ENCODE measurements around the gene EFCAB9. TPM values are rescaled to one million over a fixed set of nuclear protein-coding genes. Genes with fewer than 3 reads are reported as not detected.

The EFCAB9 gene
- total RNA-seq, 1 donor from 2014 or later = not detected

DNA sequence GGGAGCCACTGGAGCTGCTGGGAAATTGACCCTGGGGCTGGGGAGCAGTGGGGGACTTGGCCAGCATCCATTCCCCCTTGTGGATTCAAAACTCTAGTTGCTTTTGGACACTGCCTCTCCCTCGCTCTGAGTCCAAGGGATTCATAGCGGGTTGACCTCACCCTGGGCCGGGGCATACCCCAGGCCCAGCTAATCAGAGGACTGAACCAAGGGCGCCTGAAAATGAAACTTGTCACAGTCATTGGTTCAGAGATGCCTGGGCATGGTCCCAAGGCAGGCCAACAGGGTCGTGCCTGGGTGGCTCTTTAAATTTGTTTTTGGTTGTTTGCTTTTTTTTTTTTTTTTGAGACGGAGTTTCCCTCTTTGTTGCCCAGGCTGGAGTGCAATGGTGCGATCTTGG is 28.5 kb upstream of the EFCAB9 start:
- intact Hi-C loops (cut with micrococcal nuclease) = no loop called here

DNA sequence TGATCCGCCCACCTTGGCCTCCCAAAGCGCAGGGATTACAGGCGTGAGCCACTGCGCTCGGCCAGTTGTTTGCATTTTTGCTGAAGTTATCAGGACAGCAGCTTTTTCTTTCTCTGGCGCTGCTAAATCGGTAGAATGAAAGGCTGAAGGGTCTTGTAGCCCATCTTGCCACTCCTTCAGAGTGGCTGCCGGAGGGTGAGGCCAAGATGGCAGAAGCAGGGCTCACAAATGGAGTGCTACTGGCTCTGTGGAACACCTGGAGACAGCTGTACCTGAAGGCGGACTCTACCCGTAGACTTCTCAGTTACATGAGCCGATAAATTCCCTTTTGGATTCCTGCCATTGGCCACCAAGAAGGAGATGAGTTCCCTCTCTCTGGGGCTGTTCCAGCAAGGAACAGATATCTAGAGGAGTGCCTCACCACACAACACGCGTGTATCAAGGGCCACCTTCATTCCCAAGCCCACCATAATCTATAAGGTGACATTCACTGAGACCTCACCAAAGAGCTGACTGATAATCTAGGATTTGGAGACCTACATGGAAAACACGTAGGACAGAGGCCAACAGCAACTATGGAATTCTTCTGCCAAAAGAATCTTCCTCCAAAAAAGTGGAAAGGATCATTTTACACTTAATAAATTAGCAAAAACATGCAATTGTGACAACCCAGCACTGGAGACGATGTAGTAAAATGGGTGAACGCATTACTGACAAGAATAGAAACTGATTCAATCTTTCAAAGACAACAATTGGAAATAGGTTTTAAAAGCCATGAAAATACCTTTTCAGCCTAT is 27.7 kb upstream of the EFCAB9 start:
- intact Hi-C loops (cut with micrococcal nuclease) = no loop called here

DNA sequence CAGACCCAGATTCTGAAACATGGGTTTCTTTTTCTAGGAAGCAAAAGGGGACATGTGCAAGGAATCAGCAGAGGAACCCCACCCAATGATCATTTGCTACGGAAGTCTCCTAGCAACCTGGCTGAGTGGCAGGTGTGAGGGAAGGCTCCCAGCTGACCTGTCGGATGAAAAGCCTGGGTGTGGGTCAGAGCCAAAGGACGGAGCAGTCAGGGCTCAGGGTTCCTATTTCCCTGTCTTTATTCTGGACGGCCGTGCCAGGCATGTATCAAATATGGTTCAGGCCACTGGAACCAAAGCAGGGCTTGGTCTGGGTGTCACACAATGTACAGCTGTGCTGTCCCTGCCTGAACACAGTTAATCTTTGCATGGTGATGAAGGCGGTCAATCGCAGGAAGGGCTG is 26.1 kb upstream of the EFCAB9 start:
- intact Hi-C loops (cut with micrococcal nuclease) = no loop called here

DNA sequence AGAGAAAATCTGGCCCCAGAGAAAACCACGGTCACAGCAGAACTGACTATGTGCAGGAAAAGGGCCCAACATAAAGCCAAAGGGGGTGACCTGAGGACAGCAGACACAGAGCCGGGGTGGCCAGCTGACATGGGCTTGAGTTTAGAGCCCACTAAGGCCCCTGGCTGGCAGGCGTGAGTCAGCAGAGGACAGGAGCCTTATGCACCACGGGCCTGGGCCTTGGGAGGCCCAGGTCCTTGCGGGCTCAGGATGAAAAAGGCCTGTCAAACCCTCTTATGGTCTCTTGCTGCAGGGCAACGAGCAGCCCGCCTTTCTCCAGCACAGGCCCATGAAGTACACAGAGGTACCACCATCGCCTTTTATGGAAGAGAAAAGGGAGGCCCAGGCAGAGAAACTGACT is 25.7 kb upstream of the EFCAB9 start:
- intact Hi-C loops (cut with micrococcal nuclease) = no loop called here

DNA sequence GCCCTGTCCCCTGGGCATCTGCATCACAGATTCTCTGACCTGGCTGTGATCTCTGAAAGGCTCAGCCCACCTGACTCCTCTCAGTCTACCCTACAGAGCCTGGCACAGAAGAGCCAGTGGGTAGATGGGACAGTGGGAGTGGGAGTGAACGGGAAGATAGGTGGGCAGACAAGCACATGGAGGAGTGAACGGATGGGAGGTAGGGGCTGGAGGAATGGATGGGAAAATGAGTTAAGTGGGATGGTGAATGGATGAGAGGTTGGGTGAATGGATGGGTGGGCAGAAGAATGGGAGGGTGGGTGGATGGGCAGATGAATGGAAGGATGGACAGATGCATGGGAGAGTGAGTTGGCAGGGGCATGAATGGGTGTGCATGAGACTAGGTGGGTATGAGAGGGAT is 24.8 kb upstream of the EFCAB9 start:
- intact Hi-C loops (cut with micrococcal nuclease) = no loop called here

DNA sequence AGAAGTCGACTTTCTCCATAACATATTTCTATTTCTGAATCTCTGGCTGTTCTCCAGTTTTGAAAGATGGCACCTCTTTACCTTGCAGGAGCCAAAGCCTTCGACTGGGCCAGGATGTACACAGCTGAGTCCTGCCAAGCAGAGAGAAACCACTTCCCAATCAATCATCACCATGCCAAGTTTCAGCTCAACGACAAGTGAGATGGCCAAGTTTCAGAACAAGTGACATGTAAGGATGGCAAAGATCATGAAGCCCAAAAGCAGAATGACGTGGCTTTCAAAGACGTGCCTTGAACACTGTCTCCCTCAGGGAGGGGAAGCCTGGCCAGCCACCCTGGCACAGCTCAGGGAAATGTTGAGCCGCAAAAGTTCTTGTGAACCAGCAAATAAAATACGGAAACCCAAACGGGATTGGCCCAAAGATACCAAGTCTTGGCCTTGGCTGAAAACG is 23.7 kb upstream of the EFCAB9 start:
- intact Hi-C loops (cut with micrococcal nuclease) = no loop called here

DNA sequence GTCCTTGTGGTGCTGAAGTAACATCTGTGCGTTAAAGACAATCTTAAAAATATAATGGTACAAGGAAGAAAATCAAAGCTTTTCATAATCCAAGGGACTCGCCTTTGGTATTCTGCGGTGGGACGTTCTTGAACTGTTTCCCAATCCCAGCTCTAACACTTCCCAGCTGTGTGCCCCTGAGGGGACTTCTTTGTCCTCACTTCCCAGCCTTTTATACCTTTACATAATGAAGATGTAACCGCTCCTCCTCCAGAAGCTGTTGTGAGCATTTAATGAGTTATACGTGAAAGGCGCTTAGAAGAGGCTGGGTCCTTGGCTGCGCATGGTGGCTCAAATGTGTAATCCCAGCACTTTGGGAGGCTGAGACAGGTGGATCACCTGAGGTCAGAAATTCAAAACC is 22.9 kb upstream of the EFCAB9 start:
- intact Hi-C loops (cut with micrococcal nuclease) = no loop called here

DNA sequence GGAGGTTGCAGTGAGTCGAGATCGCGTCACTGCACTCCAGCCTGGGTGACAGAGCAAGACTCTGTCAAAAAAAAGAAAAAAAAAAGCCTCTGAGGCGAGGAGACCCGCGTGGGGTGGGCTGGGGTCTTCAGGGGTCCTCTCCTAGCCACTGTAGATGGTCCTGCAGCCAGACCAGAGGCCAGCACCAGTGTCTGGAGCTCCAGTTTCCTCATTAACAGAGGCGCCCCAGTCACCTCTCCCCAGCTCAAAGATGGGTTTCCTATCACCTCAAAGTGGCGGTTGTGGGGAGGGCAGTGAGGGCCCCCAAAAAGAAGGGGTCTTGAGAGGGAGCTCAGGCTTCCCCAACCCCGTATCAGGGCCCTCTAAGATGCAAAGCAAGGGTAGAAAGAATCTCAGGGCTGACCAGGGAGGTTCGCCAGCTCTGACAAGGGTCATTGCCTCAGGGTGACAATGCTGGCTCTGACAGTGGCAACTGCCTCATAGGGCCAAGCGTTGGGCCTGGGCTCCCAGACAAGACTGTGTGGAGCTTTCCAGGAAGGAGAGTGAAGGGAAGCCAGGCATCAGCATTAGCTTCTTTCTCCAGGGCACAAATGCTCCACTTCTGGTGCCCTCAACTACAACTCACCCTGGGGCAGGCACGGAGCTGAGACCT is 20.9 kb upstream of the EFCAB9 start:
- intact Hi-C loops (cut with micrococcal nuclease) = no loop called here

DNA sequence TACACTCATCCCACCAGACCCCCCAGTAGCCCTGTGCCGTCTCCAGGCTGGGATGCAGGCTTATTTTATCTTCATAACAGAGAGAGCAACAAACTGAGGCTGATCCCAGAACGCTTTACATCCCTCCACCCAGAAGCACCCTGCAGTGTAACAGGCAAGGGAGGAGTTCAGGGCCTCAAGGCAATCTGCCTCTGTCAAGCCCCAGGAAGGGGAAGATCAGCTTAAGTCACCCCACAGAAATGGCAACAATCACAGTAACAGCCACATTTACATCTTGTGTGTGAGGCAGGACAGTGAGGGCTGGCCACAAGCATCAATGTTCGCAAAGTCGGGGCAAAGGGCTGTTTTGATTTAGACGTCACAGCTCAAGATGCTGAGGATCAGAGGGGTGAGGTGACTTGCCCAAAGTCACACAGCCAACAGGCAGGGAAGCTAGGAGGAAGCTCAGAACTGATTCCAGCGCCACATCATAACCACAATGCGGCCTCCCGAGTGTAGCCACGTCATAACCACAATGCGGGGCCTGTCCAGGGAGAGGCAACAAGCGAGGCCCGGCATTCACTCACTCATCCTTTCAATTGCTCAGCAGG is 20.3 kb upstream of the EFCAB9 start:
- intact Hi-C loops (cut with micrococcal nuclease) = loop anchor here (1.0 to 2.0 kb wide), 2 partner anchors 22 to 883 kb away; partner anchors contain the start of gene CREBRF

DNA sequence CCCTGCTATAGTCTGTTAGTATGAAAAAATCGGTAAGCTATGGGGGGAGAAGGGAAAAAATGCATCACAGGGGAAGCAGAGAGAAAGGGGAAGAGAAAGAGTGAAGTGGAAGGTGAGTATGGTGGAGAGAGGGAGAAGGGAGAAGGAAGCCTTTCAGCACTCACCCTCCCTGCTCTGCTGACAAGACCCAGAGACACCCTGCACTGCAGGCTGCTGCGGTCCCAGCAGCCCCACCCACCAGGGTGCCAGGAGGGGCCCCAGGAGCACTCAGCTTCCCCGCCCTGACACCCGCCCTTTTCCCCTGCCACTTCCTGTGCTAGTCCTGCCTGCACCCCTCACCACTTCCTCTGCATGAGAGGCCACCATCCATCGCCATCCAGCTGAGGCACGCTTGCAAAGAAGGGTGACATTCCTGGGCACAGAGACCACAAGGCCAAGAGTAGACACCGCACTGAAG is 18.7 kb upstream of the EFCAB9 start:
- intact Hi-C loops (cut with micrococcal nuclease) = loop anchor here (1.0 to 2.0 kb wide), 3 partner anchors 13 to 882 kb away; partner anchors contain the start of genes CREBRF and STK10

DNA sequence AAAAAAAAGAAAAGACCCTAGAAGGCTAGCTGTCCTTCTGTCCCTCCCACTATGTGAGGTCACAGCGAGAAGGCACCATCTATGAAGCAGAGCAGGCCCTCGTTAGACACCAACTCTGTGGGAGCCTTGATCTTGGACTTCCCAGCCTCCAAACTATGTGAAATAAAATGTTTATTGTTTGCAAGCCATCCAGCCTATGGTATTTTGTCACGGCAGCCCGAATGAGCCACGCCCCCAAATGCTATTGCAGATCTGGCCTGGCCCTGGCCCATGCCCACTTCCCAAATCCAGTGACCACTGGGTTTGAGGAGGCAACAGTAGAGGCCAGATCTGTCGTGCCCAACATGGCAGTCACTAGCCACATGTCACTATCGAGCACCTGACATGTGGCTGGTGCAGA is 16.8 kb upstream of the EFCAB9 start:
- intact Hi-C loops (cut with micrococcal nuclease) = no loop called here

DNA sequence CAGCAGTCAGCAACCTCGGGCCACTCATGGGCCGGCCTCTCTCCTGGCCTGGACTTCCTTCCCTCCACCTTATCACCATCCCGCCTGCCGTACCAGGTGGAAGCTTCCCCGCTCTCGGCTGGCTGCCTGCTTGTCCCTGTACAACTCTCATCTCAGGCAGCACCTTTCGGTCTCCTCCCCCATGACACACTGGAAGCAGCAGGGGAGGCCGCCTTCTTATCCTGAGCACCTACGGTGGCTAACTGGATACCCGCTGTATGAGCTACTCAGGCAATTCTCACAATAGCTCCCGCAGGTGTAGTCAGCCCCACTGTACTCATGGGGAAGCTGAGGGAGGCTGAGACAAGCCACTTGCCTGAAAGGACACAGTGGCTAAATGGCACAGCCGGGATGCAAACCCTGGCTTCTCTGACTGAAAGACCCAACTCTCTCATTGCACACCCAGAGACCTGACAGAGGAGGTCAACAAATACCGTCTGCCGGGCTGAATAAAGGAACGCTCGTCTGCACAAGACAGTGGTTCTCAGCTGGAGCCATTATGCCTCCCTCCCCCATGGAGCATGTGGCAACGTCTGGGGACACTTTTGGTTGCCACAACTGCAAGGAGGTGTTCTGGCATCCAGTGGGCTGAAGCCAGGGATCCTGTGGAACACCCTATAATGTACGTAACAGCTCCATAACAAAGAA is 15.5 kb upstream of the EFCAB9 start:
- intact Hi-C loops (cut with micrococcal nuclease) = no loop called here

DNA sequence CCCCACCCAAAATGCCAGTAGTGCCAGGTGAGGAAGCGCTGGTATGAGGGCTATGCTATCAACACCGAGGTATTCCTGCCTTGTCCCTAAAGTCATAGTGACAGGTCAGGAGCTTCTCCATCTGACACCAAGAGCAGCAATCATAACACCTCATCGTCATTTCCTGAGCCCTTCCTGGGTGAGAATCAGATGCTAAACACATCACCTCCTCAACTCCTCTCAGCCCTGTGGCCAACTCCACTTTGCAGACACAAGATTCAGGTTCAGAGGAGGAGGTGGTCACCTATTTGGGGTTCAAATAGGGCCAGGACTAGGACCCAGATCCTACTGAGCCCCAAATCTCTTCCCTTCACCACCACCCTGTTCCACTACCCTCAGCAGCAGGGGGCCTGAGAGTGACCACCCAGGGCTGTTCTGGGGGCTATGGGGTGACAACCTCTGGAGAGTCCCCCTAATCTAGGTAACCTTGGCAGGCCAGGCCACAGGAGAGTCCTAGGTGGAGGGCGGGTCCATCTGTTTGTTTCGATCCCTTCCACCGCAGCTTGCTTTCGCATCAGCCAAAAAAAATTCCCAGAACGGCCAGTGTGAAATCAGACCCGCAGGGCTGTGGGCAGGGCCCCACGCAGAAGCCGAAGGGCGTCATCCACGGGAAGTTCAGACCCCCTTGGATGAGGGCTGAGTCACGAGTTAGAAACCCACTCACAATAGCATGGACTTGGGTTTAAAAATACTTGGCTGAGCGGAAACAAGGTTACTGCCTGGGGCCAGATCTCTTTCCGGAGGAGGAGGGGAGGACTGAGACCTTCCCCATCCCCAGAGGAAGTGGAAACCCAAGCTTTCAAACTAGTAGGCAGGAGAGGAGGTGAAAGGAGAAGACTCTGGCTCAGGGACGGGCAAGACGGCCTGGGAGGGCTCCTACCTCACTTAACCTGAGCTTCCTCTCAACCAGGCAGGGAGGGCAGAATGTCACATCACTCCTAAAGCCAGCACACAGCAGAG is 14.7 kb upstream of the EFCAB9 start:
- intact Hi-C loops (cut with micrococcal nuclease) = loop anchor here (1.0 kb wide), 1 partner anchor 9 kb away; the partner anchor contains the start of gene STK10

DNA sequence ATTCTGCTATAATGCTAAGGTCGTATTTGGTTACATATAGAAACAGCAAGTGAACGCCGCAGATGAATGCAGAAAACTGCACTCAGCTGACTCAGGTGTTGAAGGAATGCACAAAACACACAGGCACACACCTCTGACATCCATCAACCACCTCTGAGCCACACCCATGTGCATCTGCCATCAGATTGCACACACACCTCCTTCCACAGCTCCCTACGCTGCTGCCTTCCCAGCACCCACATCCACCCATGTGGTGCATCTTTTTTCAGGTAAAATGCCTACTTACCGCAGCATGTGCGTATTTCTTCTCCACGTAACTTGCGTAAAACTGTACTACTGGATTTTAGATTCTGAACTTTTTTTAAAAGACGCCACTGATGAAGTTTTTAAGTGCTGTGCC is 13.0 kb upstream of the EFCAB9 start:
- intact Hi-C loops (cut with micrococcal nuclease) = no loop called here

DNA sequence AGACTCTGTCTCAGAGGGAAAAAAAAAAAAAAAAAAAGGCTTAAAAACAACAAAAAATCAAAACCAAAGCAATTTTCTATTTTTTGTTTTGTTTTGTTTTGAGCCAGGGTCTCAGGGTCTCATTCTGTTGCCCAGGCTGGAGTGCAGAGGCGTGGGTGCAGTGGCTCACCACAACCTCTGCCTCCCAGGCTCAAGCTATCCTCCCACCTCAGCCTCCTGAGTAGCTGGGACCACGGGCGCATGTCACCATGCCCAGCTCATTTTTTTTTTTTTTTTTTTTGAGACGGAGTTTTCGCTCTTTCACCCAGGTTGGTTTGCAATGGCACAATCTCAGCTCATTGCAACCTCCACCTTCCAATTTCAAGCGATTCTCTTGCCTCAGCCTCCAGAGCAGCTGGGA is 11.7 kb upstream of the EFCAB9 start:
- intact Hi-C loops (cut with micrococcal nuclease) = no loop called here

DNA sequence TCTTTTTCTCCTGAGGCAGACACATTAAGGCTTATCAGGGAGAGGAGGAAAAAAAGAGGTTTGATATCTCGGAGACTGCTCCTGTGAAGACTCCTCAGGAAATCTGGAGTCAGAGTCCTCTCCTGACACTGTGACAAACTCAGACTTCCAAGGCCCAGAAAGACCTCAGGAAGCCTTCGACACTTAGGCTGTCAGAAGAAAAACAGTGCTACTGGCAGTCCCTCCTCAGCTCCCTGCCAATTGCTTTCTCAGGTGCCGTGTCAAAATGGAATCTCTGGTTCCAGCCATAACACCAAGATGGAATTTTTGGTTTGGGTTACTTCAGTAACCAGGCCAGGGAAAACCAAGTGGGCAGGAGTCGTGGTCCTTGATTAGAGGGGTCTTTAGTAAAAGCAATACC is 10.1 kb upstream of the EFCAB9 start:
- intact Hi-C loops (cut with micrococcal nuclease) = no loop called here

DNA sequence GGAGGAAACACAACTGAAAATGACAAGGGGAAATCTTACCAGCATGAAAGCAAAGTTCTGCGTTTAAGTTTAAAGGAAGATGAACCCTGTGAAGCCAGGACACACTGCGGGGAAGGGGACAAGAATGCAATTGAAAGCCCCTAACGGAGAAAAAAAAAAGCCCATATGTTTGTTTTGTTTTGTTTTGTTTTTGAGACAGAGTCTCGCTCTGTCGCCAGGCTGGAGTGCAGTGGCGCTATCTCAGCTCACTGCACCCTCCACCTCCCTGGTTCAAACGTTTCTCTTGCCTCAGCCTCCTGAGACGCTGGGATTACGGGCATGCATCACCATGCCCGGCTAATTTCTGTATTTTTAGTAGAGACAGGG is 8.9 kb upstream of the EFCAB9 start:
- intact Hi-C loops (cut with micrococcal nuclease) = loop anchor here (5.0 kb wide), 4 partner anchors 33 to 582 kb away; no protein-coding TSS in a partner anchor

DNA sequence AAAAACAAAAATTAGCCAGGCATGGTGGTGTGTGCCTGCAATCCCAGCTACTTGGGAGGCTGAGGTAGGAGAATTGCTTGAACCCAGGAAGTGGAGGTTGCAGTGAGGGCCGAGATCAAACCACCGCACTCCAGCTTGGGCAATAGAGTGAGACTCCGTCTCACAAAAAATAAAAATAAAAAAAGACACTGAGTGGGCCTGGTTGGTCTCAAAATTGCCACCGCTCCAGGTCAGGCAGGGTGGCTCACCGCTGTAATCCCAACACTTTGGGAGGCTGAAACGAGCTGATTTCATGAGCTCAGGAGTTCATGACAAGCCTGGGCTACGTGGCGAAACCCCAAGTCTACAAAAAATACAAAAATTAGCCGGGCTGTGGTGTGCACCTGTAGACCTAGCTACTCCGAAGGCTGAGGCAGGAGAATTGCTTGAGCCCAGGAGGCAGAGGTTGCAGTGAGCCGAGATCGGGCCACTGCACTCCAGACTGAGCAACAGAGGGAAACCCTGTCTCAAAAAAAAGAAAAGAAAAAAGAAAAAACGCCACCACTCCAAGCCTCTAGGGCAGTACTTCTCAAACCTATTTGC is 7.8 kb upstream of the EFCAB9 start:
- intact Hi-C loops (cut with micrococcal nuclease) = loop anchor here (5.0 kb wide), 4 partner anchors 34 to 581 kb away; no protein-coding TSS in a partner anchor

DNA sequence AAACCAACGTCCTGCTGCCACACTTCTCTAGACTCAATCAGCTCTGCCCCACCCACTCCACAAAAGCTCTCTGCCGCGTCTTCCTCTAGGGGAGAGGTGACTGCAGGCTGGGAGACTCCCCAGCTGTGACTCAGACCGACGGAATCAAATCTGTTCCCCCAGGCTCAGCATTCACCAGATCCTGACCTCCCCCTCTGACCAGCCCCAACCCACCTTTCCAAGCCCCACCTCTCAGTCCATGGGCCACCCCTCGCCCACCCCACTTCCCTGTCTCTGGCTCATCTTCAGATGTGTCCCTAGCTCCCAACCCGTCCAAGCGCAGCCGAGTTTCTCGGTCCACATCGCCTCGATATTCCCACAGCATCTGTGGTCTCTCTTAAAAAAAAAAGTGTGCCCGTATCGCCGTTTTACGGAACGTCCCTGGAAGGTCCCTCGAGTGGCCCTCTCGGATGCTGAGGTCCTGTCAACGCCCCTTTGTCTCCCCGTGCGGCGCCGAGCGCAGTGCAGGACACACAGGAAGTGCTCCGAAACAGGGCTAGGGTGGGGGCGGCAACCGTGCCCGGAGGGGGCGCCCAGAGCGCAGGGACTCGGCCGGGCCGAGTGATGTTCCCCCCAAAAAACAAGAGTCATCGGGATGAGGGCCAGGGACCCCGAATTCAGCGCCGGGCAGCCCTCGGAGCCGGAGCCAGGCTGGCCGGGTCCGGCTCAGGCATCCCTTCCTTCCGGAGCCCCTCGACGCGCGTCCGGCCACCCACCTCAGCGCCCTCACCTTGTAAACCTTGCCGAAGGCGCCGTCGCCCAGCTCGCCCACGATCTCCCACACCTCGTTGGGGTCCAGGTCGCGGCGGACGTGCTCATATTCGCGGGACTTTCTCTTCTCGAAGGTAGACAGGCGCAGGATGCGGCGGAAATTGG is 6.6 kb upstream of the EFCAB9 start:
- intact Hi-C loops (cut with micrococcal nuclease) = loop anchor here (1.0 to 5.0 kb wide), 13 partner anchors 8 to 800 kb away; partner anchors contain the start of genes FBXW11, NPM1 and UBTD2

Measured in T-helper 2 cell treated with Interferon-gamma antibody and Interleukin-4, amounts not matched to agents 100 ng/mL and 5 ng/mL, for 36 hours (primary cell).